Activated CD4-positive, alpha-beta T cell treated with anti-CD3 and anti-CD28 coated beads for 48 hours (primary cell): ENCODE results near the gene PRRT3.
"Not testable (repeated sequence)": the region's sequence is repeated elsewhere in the genome, so short reads cannot be mapped to it uniquely, and the experiment has no call there.

Experiments used
- DNase-seq: peaks from one replicate; pipeline ENCODE4 v3.0.0-alpha.2; 2020

PRRT3 gene

DNA sequence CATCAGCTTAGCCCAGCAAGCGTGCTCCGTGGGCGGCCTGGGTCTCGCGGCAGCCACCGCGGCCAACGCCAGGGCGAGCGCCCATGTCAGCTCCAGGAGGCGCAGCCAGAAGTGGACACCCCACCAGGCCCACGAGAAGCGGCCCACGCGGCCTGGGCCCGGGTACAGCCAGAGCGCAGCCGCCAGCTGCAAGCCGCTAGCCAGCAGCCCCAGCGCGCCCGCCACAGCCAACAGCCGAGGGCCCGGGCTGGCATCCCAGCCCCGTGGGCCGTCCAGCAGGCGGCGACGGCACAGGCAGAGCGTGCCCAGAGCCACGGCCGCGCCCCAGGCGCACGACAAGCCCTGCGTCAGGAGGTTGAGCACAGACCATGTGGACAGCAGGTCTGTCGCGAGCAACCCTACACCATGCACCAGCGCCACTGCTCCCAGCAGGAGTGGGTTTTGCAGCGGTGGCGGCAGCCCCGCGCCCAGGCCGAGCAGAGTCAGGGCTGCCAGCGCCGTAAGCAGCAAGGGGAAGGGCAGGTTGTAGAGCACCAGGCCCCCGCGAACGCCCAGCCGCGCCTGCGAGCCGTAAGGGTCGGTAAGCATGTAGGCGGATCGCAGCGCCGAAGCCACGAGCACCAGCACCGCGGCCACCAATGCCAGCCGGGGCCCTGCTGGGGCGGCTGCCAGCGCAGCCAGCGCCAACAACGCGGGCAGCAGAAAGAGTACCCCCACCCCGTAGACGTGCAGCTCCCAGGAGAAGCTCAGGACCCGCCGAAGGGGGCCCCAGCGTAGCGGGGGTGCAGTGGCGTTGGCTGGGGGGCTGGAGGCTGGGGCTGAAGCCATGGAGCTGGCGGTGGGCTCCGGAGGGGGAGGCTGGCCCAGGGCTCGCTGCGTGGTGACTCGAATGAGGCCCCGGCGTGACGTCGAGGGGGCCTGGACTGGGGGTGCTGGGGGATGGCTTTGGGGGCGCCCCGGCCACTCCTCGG lies 4.9 kb downstream of the PRRT3 start:
- no peak for DNase-seq

DNA sequence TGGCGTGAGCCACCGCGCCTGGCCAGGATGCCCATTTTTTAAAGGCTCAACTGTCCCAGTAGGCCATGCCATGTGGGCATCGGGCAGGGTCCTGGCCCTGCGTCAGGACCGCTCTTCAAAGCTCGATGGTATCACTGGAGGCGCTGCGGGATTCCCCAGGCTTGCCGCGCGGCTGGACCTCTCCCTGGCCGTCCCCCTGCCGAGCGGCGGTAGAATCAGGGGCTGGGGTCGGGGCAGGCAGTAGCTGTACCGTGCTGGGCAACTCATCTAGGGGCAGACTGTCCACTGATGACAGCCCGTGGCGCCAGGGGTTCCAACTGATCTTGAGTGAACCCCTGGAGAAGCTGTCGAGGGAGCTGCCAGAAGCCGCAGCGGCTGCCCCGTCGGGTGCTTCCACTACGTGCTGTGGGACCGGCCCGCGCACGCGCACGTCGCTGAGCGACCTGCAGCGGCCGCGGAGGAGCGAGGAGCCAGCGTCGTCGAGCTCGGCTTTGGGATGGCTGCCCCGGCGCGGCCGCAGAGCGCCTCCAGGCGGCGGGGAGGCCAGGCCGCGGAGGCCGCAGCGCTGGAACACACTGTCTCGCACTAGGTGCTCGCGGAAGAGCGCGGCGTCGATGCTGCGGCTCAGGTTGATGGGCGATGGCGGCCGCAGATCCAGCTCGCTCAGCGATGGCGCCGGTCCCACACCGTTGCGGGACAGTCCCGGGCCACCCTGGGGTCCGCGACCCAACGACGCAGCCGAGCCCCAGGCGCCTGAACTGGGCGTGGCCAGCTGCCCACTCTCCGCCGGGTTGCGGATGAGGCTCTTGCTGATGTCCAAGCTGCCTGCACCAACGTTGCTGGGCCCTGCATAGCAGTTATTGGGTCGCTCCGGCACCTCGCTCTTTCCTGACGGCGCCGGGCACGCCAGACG lies 5.8 kb downstream of the PRRT3 start:
- DNase-seq = peak; percentile 85

DNA sequence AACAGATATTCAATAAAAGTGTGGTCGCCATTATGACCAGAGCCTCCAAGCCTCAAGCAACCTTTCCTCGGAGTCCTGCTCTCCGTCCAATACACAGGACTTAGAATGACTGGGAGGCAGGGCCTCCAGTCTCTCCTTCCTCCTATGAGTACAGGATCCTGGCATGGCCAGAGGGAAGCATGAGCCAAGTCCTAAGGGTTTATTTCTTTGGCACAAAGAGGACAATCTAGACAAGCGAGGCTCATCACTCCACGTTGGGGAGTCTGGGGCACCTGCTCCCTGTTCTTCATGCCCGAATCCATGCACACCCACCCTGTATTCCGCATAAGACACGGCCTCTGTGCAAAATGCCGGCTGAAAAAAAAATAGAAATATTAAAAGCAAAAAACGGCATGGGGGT lies 6.8 kb downstream of the PRRT3 start:
- DNase-seq = no peak

DNA sequence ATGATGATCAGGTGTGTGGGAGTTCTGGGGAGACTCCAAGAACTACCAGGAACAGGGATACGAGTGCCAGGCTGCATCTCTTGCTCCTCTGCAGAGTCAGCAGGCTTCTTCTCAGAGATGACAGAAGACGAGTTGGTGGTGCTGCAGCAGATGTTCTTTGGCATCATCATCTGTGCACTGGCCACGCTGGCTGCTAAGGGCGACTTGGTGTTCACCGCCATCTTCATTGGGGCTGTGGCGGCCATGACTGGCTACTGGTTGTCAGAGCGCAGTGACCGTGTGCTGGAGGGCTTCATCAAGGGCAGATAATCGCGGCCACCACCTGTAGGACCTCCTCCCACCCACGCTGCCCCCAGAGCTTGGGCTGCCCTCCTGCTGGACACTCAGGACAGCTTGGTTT lies 7.9 kb downstream of the PRRT3 start:
- DNase-seq = no peak

DNA sequence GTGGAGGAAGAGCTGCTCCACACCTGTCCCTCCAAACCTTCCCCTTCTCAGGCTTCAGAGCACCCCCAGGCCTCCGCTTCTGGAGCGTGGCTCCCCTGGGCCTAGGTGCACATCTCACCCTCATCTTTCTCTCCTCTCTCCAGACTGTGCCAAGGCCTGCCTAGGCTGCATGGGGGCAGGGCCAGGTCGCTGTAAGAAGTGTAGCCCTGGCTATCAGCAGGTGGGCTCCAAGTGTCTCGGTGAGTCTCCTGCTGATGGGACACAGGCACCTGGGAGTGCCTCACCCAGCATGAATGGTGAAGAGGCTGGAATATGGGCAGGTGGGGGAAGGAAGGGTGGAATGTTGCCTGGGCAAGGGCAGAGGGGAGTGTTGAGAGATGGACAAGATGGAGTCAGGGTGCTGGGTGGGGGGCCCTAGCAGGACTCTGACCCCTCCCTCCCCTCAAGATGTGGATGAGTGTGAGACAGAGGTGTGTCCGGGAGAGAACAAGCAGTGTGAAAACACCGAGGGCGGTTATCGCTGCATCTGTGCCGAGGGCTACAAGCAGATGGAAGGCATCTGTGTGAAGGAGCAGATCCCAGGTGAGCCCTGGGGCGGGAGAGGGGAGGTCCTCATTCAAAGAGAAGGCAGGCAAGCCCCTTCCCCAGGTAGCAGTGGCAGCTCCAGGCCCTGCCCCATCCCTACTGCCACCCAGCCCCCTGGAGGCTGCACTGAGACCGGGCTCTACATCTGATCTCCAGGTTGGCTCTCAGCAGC lies 9.1 kb downstream of the PRRT3 start:
- no peak for DNase-seq

DNA sequence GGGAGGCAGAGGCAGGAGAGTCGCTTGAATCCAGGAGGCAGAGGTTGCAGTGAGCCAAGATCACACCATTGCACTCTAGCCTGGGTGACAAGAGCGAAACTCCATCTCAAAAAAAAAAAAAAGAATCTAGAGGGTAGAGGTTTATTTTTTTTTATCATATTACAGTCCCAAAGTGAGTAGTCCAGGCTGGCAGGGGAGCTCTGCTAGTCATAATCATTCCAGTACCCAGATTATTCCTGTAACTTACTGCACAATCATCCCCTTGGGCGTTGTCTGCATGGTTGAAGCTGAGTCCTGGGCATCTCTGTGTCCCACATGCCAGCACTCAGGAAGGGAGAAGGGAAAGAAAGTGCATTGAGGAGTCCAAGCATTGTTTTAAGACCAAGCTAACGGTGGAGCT lies 10.0 kb downstream of the PRRT3 start:
- no peak for DNase-seq

DNA sequence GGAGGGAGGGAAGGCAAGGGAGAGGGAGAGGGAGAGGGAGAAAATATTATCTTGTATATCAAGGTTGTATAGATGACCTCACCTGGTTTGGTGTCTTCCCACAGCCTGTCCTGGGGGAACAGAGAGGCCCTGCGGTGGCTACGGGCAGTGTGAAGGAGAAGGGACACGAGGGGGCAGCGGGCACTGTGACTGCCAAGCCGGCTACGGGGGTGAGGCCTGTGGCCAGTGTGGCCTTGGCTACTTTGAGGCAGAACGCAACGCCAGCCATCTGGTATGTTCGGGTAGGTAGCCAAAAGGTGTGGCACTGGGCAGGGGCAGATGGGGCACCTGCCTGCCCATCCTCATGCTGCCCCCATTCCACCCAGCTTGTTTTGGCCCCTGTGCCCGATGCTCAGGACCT lies 11.5 kb downstream of the PRRT3 start:
- no peak for DNase-seq

DNA sequence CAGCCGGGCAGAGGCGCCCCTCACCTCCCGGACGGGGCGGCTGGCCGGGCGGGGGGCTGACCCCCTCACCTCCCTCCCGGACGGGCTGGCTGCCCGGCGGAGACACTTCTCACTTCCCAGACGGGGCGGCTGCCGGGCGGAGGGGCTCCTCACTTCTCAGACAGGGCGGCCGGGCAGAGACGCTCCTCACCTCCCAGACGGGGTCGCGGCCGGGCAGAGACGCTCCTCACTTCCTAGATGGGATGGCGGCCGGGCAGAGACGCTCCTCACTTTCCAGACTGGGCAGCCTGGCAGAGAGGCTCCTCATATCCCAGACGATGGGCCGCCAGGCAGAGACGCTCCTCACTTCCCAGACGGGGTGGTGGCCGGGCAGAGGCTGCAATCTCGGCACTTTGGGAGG lies 12.3 kb downstream of the PRRT3 start:
- not testable (repeated sequence) for DNase-seq

DNA sequence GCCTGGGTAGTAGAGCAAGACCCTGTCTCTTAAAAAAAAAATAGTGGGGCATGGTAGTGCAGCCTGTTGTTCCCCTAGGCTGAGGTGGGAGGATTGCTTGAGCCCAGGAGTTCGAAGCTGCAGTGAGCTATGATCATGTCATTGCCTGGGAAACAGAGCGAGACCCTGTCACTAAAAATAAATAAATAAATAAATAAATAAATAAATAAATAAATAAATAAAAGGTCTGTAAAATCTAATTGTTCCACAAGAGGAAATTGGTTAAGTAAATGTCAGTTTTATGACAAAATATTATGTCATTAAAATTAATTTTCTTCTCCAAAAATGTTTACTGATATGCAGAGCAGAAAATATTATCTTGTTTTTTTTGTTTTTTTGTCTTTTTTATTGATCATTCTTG lies 13.2 kb downstream of the PRRT3 start:
- no peak for DNase-seq

DNA sequence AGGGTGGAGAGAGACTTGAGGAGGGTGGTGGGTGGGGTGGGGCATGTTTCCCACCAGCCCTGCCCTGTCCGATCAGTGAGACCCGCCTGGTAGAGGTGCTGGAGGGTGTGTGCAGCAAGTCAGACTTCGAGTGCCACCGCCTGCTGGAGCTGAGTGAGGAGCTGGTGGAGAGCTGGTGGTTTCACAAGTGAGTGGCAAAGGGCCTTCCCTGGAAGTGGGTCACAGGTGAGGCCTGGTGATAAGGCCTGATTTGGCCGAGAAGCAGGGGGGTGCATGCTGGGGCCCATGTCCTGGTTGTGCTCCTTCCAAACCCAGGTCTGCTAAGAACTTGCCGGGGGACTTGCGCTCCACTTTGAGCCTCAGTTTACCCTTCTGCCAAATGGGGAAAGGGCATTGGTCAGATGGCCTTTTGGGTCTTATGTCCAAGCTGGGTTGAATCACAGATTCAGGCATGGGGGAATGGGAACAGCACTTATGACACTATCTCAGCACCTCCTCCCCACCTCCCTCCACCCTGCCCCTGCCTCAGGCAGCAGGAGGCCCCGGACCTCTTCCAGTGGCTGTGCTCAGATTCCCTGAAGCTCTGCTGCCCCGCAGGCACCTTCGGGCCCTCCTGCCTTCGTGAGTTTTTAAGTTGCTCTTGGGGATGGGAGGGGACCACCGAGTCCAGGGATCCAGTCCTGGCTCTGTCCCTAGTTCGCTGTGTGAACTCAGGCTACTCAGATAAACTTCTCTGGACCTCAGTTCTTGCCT lies 14.5 kb downstream of the PRRT3 start:
- no peak for DNase-seq

DNA sequence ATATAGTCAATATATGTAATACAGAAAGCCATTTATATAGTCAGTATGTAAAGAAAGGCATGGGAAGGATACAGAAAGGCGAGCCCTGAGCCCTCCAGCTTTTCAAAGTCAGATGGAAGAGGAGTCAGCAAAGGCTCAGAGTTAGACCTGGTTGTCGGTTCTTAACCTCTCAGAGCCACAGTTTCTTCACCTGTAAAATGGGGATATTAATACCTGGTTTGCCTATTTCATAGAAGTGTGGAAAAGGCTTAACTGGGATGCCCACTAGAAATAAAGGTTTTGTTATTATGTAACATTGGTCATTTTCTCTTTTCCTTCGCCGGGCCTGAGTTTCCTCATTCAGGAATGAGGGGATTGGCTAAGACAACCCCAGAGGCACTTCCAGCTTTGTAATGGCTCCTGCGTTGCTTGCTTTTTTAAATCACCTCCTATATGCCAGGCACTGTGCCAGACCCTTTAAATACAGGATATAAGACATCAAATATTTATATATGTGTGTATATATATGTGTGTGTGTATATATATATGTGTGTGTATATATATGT lies 16.2 kb downstream of the PRRT3 start:
- DNase-seq = no peak

DNA sequence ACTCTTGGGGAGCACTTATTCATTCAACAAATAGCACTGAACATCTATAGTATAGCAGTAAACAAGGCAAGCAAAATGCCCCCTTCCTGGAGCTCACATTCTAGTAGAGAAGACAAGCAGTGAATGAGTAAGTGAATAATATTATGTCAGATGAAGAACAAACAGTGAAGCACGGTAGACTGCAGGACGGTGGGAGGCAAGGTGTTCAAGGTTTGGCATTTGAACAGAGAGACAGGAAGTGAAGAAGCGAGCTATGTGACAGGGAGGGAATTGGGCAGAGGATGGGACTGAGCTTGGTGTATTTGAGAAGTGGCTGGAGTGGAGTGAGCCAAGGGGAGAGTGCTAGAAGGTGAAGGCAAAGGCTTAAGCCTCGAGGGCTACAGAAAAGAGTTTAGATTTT lies 17.2 kb downstream of the PRRT3 start:
- DNase-seq = no peak

DNA sequence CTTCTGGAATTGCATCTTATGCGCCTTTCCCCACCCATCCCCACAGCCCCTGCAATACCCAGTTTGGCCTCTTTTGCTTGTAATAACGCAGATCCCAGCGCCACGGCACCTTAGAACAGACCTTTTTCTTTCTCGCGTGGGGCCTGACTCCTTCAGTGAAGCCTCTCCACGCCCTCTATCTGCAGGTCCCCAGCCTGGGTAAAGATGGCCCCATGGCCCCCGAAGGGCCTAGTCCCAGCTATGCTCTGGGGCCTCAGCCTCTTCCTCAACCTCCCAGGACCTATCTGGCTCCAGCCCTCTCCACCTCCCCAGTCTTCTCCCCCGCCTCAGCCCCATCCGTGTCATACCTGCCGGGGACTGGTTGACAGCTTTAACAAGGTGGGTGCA lies 18.0 kb downstream of the PRRT3 start:
- DNase-seq = no peak

DNA sequence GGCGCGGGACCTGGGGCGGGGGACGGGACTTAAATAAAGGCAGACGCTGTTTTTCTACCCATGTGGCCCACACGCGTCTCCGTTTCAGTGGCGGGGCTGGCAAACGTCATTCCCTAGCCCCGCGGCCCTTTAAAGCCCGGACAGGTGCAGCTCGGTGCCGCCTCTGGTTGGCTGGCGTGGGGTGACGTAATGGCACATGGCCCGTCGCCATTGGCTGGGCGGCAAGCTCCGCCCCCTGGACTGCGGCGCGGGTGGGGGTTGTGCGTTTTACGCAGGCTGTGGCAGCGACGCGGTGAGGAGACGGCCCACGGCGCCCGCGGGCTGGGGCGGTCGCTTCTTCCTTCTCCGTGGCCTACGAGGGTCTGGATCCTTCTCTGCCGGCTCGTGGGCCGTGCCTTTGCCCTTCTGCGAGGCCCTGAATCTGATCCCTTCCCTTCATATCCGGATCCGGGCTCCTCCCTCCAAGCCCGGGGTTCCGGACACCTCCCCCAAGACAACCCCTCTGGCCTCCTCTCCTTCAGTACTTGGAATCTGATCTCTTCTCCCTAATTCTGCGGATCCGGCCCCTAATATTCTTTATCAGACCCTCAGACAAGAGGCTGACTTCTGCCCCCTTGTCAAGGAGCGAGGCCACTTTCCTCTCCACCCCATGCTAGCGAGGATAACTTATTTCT lies 18.5 kb downstream of the PRRT3 start, which contains the start of gene CRELD1:
Gene CRELD1 (plus strand): TSS at position 274 of the 674 bp plus-strand sequence. CDS start 605 bp downstream, outside the sequence.
- peak; percentile 98 for DNase-seq

DNA sequence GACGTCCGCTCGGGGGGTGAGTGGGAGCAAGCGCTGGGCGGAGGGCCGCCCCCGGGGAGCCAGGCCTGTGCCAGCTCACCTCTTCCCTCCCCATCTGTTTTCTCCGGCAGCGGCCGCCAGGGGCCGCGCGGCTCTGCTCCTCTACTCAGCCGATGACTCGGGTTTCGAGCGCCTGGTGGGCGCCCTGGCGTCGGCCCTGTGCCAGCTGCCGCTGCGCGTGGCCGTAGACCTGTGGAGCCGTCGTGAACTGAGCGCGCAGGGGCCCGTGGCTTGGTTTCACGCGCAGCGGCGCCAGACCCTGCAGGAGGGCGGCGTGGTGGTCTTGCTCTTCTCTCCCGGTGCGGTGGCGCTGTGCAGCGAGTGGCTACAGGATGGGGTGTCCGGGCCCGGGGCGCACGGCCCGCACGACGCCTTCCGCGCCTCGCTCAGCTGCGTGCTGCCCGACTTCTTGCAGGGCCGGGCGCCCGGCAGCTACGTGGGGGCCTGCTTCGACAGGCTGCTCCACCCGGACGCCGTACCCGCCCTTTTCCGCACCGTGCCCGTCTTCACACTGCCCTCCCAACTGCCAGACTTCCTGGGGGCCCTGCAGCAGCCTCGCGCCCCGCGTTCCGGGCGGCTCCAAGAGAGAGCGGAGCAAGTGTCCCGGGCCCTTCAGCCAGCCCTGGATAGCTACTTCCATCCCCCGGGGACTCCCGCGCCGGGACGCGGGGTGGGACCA lies 19.2 kb downstream of the PRRT3 start:
- peak; percentile 93 for DNase-seq

DNA sequence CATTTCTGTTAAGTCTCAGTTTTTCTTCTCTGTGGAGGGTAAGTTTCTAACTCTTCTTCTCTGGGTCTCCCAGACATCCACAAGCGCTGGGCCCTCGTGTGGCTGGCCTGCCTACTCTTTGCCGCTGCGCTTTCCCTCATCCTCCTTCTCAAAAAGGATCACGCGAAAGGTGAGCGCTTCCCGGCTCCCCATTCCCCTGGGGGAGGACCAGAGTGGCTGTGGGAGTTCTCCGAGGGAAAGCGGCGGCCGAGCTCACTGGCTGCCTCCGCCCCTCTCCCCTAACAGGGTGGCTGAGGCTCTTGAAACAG lies 19.7 kb downstream of the PRRT3 start:
- no peak for DNase-seq

DNA sequence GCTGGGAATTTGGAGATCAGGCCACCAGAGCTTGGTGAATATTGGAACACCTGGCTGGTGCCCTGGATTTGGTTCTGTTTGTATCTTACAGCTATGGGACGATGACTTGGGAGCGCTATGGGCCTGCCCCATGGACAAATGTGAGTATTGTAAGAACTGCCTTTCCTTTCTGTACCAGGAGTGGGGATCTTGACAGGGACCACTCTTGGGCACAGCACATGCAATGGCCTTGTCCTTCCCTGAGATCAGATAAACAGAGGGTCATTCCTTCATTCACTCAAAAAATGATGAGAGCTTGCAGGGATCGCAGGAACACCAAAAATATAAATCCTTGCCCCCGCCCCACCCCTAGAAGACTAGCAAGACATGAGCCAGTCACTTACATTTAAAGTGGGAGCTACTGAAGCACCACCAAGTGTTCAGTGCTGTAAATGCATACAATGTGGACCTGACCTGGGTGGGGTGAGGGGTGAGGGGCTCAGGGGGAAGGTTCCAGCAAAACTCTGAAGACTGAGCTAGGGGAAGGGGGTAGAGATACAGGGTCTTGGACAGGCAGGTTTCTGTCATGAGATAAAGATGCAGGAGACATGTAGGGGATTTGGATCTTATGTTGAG lies 21.3 kb downstream of the PRRT3 start:
- no peak for DNase-seq

DNA sequence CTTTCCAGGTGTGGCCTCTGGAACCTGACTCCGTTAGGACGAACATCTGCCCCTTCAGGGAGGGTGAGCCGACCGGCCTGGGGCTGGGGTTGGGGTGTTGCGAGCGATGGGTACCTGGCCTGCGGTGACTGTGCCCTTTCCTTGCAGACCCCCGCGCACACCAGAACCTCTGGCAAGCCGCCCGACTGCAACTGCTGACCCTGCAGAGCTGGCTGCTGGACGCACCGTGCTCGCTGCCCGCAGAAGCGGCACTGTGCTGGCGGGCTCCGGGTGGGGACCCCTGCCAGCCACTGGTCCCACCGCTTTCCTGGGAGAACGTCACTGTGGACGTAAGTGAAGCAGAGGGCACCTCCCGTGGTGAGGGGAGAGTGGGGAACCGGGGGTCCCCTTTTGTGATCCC lies 24.1 kb downstream of the PRRT3 start:
- no peak for DNase-seq

DNA sequence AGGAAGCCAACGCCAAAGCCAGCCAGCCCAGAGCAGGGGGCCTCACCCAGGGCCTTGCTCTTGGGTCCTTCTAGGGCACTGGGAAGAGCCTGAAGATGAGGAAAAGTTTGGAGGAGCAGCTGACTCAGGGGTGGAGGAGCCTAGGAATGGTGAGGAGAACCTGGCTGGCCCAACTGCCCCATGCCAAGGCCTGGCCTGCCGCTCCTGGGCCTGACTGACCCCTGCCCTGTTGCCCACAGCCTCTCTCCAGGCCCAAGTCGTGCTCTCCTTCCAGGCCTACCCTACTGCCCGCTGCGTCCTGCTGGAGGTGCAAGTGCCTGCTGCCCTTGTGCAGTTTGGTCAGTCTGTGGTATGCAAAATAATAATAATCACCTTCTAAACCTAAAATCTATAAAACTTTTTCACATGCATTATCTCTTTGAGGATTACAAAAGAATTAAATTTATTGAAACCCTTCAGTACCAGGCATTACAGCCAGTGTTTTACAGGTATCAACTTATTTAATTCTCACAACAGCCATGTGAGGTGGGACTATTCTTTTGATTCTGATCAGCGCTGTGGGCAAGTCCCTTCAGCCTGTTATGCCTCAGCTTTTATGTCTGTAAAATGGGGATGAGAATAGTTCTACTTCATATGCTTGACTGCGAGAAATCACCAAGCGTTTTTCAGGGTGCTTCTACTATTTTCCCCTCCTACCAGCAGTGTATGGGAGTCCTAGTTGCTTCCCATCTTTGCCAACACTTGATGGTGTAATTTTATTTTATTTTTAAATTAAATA lies 33.8 kb downstream of the PRRT3 start:
- no peak for DNase-seq
